Erythroblast (primary cell): Measurements from ENCODE around the gene FAM83B.

ENCODE experiments used
- GATA1 ChIP-seq: IDR thresholded peaks from 2 replicates; pipeline ENCODE4 v1.6.1; 2011; ENCODE audit warnings: low read depth, mild to moderate bottlenecking, control low read depth, low read length, moderate library complexity
- POLR2A ChIP-seq: IDR thresholded peaks from 2 replicates; pipeline ENCODE4 v1.6.1; 2011; ENCODE audit warnings: mild to moderate bottlenecking, low read length

DNA sequence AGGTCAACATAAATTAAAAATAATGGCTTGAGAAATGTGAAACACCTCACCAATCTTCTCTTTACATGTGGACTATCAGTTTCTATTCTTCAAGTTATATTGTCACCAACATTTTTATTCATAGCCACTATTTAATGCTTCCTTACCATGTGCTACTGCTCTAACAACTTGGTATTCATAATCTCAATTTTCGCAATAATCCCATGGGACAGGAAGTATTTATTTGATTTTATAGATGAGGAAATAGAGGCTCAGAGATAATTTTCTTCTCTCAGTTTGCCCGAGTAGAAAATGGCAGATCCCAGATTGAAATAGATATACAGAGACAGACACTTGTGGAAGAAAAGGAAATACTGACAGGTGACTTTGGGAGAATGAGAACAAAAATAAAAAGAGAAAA is 66.6 kb downstream of the FAM83B start:
- TF ChIP-seq POLR2A (no peak), GATA1 (no peak)
